HFFc6 (cell line): ENCODE data around the gene NSD1. TPM values are rescaled to one million over a fixed set of nuclear protein-coding genes. Genes with fewer than 3 reads are reported as not detected.

Experiments used
- DNase-seq: peaks from one replicate; pipeline ENCODE4 v3.0.0-alpha.2; 2018
- H3K27ac Mint-ChIP-seq: 2 replicates; pipeline ENCODE4 v1.8.0; 2020; ENCODE audit warnings: mild to moderate bottlenecking, mixed read lengths
- H3K27me3 Mint-ChIP-seq: 2 replicates; pipeline ENCODE4 v1.8.0; 2021; ENCODE audit warnings: mild to moderate bottlenecking, moderate library complexity, mixed read lengths; ENCODE audit not compliant: insufficient read depth
- H3K36me3 Mint-ChIP-seq: 2 replicates; pipeline ENCODE4 v1.8.0; 2021; ENCODE audit warnings: low read depth, mixed read lengths
- H3K4me1 Mint-ChIP-seq: 2 replicates; pipeline ENCODE4 v1.8.0; 2020; ENCODE audit warnings: low read depth, mixed read lengths
- H3K4me3 Mint-ChIP-seq: 2 replicates; pipeline ENCODE4 v1.8.0; 2020; ENCODE audit warnings: mild to moderate bottlenecking, moderate library complexity, mixed read lengths
- H3K9me3 Mint-ChIP-seq: 2 replicates; pipeline ENCODE4 v1.8.0; 2020; ENCODE audit warnings: mild to moderate bottlenecking, mixed read lengths
- total RNA-seq, 6 experiments: library from RNA; stranded (reverse); fragmentation: NEBNext Ultra II Directional; extraction: Animal tissue kit (Norgen Biotek cat#: 25700); gene quantifications; 2 replicates in 1 of 6; 3 replicates in 5 of 6; pipeline ENCODE4 v1.2.3, GENCODE V29; 2021
- TF ChIP-seq, protein P1 (sequence below): fragments of 200-600 bp; sonication (generic); IDR thresholded peaks from 2 replicates; pipeline ENCODE4 v1.5.0; 2021; ENCODE audit warnings: antibody characterized with exemption, mild to moderate bottlenecking

The NSD1 gene
- total RNA-seq, 6 experiments from 2014 or later = 42.6 to 56.4 (median 48.4) TPM

DNA sequence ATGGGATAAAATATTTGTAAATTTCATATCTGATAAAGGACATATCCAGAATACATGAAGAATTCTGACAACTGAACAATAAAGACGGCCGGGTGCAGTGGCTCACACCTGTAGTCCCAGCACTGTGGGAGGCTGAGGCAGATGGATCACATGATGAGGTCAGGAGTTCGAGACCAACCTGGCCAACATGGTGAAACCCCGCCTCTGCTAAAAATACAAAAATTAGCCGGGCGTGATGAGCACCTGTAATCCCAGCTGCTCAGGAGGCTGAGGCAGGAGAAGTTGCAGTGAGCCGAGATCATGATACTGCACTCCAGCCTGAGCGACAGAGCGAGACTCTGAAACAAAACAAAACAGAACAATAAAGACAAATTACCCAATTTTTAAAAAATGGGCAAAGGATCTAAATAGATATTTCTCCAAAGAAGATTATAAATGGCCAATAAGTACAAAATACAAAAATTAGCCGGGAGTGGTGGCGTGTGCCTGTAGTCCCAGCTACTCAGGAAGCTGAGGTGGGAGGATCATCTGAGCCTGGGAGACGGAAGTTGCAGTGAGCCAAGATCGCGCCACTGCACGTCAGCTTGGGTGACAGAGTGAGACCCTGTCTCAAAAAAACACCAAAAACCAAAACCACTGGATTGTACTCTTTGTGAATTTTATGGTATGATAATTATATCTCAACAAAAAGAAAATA, 9.6 kb upstream of the NSD1 start:
- H3K9me3 Mint-ChIP-seq = no peaks in the 10 kb centered on the region
- H3K4me1 Mint-ChIP-seq = peaks cover 9% of the 10 kb centered on the region
- TF ChIP-seq, protein P1, sequence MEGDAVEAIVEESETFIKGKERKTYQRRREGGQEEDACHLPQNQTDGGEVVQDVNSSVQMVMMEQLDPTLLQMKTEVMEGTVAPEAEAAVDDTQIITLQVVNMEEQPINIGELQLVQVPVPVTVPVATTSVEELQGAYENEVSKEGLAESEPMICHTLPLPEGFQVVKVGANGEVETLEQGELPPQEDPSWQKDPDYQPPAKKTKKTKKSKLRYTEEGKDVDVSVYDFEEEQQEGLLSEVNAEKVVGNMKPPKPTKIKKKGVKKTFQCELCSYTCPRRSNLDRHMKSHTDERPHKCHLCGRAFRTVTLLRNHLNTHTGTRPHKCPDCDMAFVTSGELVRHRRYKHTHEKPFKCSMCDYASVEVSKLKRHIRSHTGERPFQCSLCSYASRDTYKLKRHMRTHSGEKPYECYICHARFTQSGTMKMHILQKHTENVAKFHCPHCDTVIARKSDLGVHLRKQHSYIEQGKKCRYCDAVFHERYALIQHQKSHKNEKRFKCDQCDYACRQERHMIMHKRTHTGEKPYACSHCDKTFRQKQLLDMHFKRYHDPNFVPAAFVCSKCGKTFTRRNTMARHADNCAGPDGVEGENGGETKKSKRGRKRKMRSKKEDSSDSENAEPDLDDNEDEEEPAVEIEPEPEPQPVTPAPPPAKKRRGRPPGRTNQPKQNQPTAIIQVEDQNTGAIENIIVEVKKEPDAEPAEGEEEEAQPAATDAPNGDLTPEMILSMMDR = no peak
- H3K4me3 Mint-ChIP-seq = no peak overlapping the region
- no peaks in the 10 kb centered on the region for H3K36me3 Mint-ChIP-seq
- DNase-seq = no peak
- peaks cover 2% of the 10 kb centered on the region for H3K27me3 Mint-ChIP-seq
- H3K27ac Mint-ChIP-seq = no peak overlapping the region

DNA sequence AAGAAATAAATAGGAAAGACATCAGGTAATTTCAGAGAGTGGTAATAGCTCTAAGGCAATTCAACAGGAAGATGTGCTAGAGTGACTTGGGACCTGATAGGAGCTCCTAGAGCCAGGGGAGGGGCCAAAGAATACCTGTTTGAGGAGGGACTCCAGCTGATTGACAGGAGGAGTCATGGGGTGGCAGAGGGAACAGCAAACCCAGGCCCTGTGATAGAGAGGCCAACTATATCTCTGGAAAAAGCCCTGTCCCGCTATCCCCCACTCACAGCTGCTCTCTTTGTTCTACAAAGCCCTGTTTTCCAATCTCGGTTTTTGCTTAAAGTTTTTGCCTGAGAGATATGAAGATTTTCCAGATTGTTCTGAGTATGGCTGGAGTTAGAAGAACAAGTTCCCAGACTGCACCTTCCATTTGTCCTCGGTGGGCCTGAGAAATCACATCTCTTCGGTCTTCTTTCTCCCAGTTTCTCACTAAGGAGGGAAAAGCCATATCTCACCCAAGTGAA, 9.0 kb upstream of the NSD1 start:
- no peaks in the 10 kb centered on the region for H3K36me3 Mint-ChIP-seq
- no peaks in the 10 kb centered on the region for H3K9me3 Mint-ChIP-seq
- H3K4me3 Mint-ChIP-seq = no peak overlapping the region
- H3K27me3 Mint-ChIP-seq = peaks cover 2% of the 10 kb centered on the region
- peaks cover 15% of the 10 kb centered on the region for H3K4me1 Mint-ChIP-seq
- no peak for DNase-seq
- H3K27ac Mint-ChIP-seq = no peak overlapping the region
- TF ChIP-seq, protein P1 = no peak

DNA sequence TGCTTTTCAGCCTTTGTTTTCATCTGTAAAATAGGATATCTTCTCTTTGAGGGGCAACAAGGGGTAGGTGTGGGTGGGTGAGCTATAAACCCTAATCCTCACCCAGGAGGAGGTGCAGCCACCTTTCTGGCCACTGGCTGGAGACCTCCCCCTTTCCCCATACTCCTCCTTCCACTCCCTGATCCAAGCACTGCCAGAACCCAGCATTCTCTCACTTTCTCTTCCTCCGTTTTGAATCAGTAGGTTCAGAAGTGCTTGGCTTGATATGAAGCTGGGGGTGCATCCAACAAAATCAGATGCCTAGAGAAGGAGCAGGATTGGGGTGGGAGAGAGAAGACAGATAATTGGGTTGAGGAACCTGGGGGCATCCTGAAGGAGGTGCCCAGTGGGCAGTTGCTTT, 6.8 kb upstream of the NSD1 start:
- Mint-ChIP-seq H3K27me3 (peaks cover 2% of the 10 kb centered on the region), H3K4me3 (no peak overlapping the region), H3K9me3 (no peaks in the 10 kb centered on the region), H3K36me3 (no peaks in the 10 kb centered on the region), H3K27ac (no peak overlapping the region), H3K4me1 (peaks cover 36% of the 10 kb centered on the region)
- DNase-seq = no peak
- TF ChIP-seq, protein P1 = no peak

DNA sequence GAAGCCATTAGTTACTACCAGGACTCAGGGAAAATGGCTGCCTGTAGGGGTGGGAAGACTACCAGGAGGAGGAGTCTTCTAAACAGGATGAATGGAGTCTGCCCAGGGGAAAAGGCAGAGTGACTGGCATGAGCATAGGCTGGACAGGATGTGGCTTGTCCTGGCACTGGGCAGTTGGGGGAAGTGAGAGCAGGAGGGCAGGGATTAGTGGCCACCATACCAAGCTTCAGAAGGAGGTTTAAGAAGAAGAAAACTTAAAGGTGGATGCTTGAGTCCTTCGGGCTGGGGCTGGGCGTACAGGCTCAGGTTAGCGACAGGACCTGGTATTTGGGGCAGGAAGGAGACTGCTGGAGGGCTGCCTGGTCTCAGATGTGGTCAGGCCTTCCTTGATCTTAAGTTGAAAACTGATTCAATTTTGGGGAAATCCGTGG, 5.0 kb upstream of the NSD1 start:
- Mint-ChIP-seq H3K27ac (peak overlapping the region; percentile 62), H3K4me1 (peaks cover 36% of the 10 kb centered on the region), H3K27me3 (peaks cover 2% of the 10 kb centered on the region), H3K4me3 (no peak overlapping the region), H3K36me3 (no peaks in the 10 kb centered on the region), H3K9me3 (no peaks in the 10 kb centered on the region)
- no peak for DNase-seq
- TF ChIP-seq, protein P1 = no peak

DNA sequence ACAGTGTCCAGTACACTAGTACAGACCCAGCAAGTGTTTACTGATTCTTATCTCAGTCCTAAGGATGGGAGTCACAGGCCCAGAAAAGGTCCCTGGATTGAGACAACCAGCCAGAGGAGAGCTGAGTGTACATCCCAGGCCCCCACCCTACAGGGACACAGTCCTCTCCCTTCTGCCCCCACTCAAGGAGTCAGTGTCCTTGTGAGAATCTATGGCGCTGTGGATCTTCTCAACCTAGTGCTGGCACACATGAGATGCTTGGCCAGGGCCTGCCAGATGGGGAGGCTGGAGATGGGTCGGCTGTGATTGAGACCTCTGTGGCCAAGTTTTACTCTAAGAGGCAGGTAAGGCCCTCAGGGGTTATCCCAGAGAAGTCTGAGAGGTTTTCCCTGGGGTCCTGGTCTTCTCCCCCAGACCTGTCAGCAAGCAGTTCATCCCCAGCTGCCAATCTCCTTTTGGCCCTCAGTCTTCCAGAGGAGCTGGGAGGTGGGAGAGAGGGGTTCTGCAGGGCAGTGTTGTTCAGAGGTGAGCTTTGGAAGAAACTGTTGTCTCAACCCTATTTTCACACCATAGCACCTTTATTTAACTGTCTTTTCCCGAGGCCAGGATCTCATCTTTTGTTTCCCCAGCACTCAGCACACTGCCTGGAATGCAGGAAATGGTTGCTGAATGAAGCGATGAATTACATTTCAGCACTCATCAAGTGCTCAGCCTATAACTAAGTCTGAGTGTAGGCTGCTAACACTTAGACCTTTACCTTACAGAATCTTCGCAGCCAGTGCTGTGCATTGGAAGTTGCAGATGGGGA, 3.2 kb upstream of the NSD1 start:
- peaks cover 10% of the 10 kb centered on the region for H3K36me3 Mint-ChIP-seq
- H3K27me3 Mint-ChIP-seq = peaks cover 2% of the 10 kb centered on the region
- H3K27ac Mint-ChIP-seq = peak overlapping the region; percentile 22; the same call in 1 of the 2 replicates
- H3K9me3 Mint-ChIP-seq = no peaks in the 10 kb centered on the region
- no peak for DNase-seq
- TF ChIP-seq, protein P1 = no peak
- peaks cover 46% of the 10 kb centered on the region for H3K4me1 Mint-ChIP-seq
- H3K4me3 Mint-ChIP-seq = no peak overlapping the region
